Fibroblast of skin of left quadriceps (primary cell): ENCODE data around the gene SIL1.

Source experiments
- DNase-seq, 2 experiments: peaks; one replicate each; pipeline ENCODE4 v3.0.0-alpha.2; 2013; ENCODE audit warnings: low read depth in 2 of 2

Gene SIL1

GRCh38 chr5:139110526-139111168 lies 87.5 kb downstream of the SIL1 start:
- no peak for DNase-seq

- DNase-seq, result no peak
These were observed 89.9 kb downstream of the SIL1 start for GRCh38 chr5:139108063-139108824.

- no peak for DNase-seq
These were observed 92.5 kb downstream of the SIL1 start for GRCh38 chr5:139105621-139106071.

- DNase-seq, result peak; percentile 64 to 68
These were observed 93.4 kb downstream of the SIL1 start for GRCh38 chr5:139104577-139105276.

GRCh38 chr5:139103762-139104161 lies 94.4 kb downstream of the SIL1 start:
- DNase-seq, result no peak

GRCh38 chr5:139100825-139101224 lies 97.3 kb downstream of the SIL1 start:
- DNase-seq, result no peak

- no peak for DNase-seq
These were observed 103.7 kb downstream of the SIL1 start for GRCh38 chr5:139094154-139095131.

DNA sequence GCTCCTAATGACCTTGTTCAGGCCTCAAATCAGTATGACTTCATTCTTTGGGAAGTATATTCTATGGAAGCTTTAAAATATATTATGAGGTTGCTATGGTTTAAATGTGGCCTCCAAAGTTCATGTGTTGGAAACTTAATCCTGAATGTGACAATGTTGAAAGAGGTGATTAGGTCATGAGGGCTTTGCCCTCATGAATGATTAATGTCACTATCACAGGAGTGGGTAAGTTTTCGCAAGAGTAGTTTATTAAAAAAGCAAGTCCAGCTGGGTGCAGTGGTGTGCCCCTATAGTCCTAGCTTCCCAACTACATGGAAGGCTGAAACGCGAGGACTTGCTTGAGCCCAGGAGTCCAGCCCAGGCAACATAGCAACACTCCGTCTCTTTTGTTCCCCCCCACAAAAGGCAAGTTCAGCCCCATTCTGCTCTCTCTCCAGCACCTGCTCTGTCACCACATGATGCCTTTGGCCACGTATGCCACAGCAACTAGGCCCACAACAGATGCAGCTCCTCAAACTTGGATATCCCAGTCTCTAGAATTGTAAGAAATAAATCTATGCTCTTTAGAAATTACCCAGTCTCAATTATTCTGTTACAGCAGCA lies 105.3 kb downstream of the SIL1 start:
- DNase-seq, result no peak

- DNase-seq, result no peak
These were observed 106.6 kb downstream of the SIL1 start for GRCh38 chr5:139091439-139092156.

DNA sequence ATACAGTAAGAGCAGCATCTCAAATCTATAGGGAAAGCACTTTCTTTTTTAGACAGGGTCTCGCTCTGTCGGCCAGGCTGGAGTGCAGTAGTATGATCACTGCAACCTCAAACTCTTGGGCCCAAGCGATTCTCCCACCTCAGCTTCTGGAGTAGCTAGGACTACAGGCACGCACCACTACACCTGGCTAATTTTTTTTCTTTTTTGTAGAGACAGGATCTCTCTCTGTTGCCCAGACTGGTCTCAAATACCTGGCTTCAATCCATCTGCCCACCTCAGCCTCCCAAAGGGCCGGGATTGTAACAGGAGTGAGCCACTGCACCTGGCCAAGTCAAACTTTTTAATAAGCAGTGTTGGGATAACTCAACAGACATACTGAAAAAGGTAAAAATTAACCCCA lies 107.6 kb downstream of the SIL1 start:
- no peak for DNase-seq

GRCh38 chr5:139088024-139088423 lies 110.1 kb downstream of the SIL1 start:
- no peak for DNase-seq

DNA sequence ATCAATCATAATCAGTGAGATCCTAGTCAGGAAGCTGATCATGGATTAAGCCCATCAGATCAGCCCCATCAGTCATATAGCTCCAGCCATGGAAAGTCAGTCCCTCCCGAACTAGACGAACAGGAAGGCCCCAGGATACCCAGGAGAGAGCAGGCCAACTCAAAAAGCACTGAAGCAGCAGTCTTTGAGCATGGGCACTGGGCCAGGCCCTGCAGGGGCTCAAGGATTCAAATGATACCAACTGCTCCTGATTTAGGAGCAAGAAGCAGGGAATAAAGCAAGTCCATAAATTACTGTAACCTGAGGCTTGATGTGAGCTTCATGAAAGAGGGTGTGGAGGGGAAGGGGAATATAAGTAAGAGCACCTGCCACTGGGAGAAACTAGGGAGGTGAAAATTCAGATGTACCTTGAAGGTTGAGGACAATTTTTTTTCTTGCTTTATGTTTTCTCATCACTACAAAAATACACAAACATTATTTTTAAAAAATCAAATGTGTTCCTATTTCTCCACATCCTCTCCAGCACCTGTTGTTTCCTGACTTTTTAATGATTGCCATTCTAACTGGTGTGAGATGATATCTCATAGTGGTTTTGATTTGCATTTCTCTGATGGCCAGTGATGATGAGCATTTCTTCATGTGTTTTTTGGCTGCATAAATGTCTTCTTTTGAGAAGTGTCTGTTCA lies 115.2 kb downstream of the SIL1 start:
- DNase-seq, result no peak

- no peak for DNase-seq
These were observed 118.1 kb downstream of the SIL1 start for GRCh38 chr5:139079991-139080610.

- no peak for DNase-seq
These were observed 118.8 kb downstream of the SIL1 start for GRCh38 chr5:139079225-139079990.

DNA sequence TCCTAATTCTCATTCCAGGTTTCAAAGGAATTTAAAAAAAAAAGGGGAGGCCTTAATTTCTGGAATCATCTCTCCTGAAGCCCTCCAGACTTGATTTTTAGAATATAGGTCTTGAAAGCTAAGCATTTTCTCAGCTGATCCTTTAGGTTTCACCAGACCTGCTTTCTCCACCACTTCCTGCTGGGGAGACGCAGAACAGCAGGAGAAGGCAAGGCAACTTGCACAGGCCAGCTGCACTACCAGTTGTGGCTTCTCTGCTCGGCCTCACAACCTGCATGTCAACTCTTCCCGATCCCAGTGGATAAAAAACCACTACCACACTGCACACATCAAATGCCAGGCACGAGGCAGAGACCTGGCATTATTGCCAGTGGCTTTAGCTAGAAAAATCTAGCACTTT lies 119.8 kb downstream of the SIL1 start:
- no peak for DNase-seq

DNA sequence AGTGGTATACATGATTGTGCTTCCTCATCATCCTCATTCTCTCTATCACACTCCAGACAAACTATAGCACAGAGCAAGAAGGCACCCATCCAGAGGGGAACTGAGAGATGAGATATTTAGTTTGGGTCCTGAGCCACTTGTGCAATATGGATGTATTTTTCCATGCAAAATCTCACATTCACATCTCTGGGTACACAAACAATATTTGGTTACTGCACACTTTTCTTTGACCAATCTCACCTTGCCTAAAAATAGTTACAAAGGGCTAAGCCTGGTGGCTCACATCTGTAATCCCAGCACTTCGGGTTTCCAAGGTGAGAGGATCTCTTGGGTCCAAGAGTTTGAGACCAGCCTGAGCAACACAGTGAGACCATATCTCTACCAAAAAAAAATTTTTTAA lies 120.3 kb downstream of the SIL1 start:
- no peak for DNase-seq

- no peak for DNase-seq
These were observed 122.1 kb downstream of the SIL1 start for GRCh38 chr5:139076111-139076510.
